ENCODE results near the gene RINL. TPM values are rescaled to one million over a fixed set of nuclear protein-coding genes. Genes with fewer than 3 reads are reported as not detected.

Gene RINL
- total and polyA plus RNA-seq, 2 of the 4 experiments (the other 2 are of a cell fraction), result 0.72 to 1.9 TPM

DNA sequence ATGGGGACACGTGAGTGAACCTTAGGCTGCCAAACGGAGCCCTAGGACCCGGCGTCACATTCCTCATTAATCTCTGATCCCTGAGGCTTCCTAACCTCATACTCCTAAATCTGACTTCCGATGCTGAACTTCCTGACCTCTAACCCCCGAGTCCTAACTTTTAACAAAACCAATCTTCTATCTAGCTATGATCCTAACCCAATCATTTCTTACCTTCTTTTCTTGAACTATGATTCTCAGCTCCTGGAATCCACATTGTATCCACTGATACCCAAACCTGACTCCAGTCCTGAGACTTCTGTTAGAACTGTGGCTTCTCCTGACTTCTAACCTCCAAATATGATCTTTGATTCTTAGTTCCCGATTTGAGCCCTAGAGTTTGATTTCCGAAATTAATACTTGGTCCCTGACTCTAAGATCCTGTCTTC lies 22.1 kb upstream of the RINL start:
- Histone ChIP-seq H3K9me3 (ENCODE audit: control insufficient read depth, insufficient read depth, low read length) (no peaks in the 10 kb centered on the region), H3K56ac (ENCODE audit: extremely low read depth, insufficient read depth, low read length) (peak overlapping the region; percentile 47), H3K79me1 (ENCODE audit: low read depth in 1 of 2, low read length in 2 of 2) (peaks cover 20 to 49% of the 10 kb centered on the region in 2 experiments), H2AK5ac (ENCODE audit: low read depth, low read length) (no peak overlapping the region), H2BK15ac (ENCODE audit: low read depth, low read length) (no peak overlapping the region), H3K27me3 (ENCODE audit: control insufficient read depth, insufficient read depth, low read length) (no peaks in the 10 kb centered on the region), H3K27ac (ENCODE audit: insufficient read depth, low read length) (peak overlapping the region; percentile 58), H3K14ac (replicated peaks; ENCODE audit: low read depth, low read length) (peak overlapping the region; percentile 31), H3K36me3 (ENCODE audit: control insufficient read depth, insufficient read depth, low read length) (peaks cover 3% of the 10 kb centered on the region; the same call in 1 of the 2 replicates), H2BK5ac (ENCODE audit: low read depth, low read length, poor library complexity, severe bottlenecking) (peak overlapping the region; percentile 56), H2AK9ac (replicated peaks; ENCODE audit: low read depth, low read length, poor library complexity) (peak overlapping the region; percentile 8), H3K4ac (ENCODE audit: low read depth, low read length) (peak overlapping the region; percentile 35), H4K91ac (ENCODE audit: insufficient read depth, low read depth, low read length) (no peak overlapping the region), H3K9ac (ENCODE audit: low read depth, low read length) (peak overlapping the region; percentile 23; the same call in 1 of the 2 replicates), H4K20me1 (ENCODE audit: insufficient read depth, low read length) (peaks cover 4% of the 10 kb centered on the region), H3K4me2 (ENCODE audit: low read depth, low read length) (peak overlapping the region; percentile 83), H2BK20ac (ENCODE audit: low read depth, low read length) (no peak overlapping the region), H3K4me1 (ENCODE audit: control insufficient read depth, insufficient read depth, low read length) (peaks cover 3% of the 10 kb centered on the region; the same call in 1 of the 2 replicates), H4K5ac (ENCODE audit: low read depth, low read length) (peak overlapping the region; percentile 22; the same call in 1 of the 2 replicates), H3K23ac (ENCODE audit: low read depth, low read length) (peak overlapping the region; percentile 46; the same call in 1 of the 2 replicates), H3K18ac (ENCODE audit: low read depth, low read length) (no peak overlapping the region), H3K9me1 (ENCODE audit: insufficient read depth, low read length) (no peaks in the 10 kb centered on the region; the same call in none of the 2 replicates), H3K4me3 (ENCODE audit: insufficient read depth, low read depth, low read length) (peak overlapping the region; percentile 66), H2BK120ac (ENCODE audit: low read depth, low read length) (no peak overlapping the region), H4K8ac (ENCODE audit: low read depth in 2 of 2, low read length in 2 of 2) (peak overlapping the region; percentile 12 to 84; a peak in 3 of 4 replicates), H2AFZ (replicated peaks; ENCODE audit: low read length, poor library complexity) (peak overlapping the region; percentile 98)
- DNase-seq (no peak), ATAC-seq (ENCODE audit: low read depth) (no peak)
- WGBS, 2 experiments (ENCODE audit: extremely low coverage in 2 of 2, insufficient read length in 1 of 2), result 0% methylated on average over 6 of the region's 8 CpGs; no CpG with 5 or more reads in 1 of the 2 experiments
- TF ChIP-seq CHD1 (IDR thresholded peaks at IDR 0.05; ENCODE audit: low read depth, low read length) (no peak), BHLHE40 (IDR thresholded peaks at IDR 0.05; ENCODE audit: low read depth, low read length) (no peak), SMC3 (IDR thresholded peaks at IDR 0.05; ENCODE audit: low read depth, low read length) (no peak), POLR2A (IDR thresholded peaks at IDR 0.05; ENCODE audit: low read depth, low read length) (no peak), FOS (IDR thresholded peaks at IDR 0.05; ENCODE audit: low read depth, low read length) (no peak)
- TF ChIP-seq, protein P1, sequence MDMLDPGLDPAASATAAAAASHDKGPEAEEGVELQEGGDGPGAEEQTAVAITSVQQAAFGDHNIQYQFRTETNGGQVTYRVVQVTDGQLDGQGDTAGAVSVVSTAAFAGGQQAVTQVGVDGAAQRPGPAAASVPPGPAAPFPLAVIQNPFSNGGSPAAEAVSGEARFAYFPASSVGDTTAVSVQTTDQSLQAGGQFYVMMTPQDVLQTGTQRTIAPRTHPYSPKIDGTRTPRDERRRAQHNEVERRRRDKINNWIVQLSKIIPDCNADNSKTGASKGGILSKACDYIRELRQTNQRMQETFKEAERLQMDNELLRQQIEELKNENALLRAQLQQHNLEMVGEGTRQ (IDR thresholded peaks at IDR 0.05; ENCODE audit: low read depth, low read length), result peak; percentile 72; the same call in 1 of the 2 replicates
- in situ Hi-C loops (cut with MboI; ENCODE audit: low sequenced_read_pairs), result loop anchor here (25.0 kb wide), 1 partner anchor 163 kb away; the partner anchor contains the start of gene CAPN12
- ChIA-PET CTCF (interaction anchor here (0.6 to 1.7 kb wide), 4 partner anchors 13 to 422 kb away, joined by 3 to 10 read pairs (median 4); partner anchors contain the start of genes MRPS12 and SARS2), POLR2A (ENCODE audit: unreplicated experiment) (interaction anchor here (0.9 kb wide), 1 partner anchor 37 kb away, joined by 6 read pairs; no protein-coding TSS in a partner anchor)
- dilution Hi-C loops (cut with HindIII; ENCODE audit: low sequenced_read_pairs, unreplicated experiment), result no loop called here
- intact Hi-C loops (cut with micrococcal nuclease), result no loop called here
- TSS peak; percentile 72 for BruUV-seq (replicated peaks)
